NCI-H774 (cell line): ENCODE data around the gene DTX2.
"Not testable (repeated sequence)": the region's sequence is repeated elsewhere in the genome, so short reads cannot be mapped to it uniquely, and the experiment has no call there.

Experiments
- DNase-seq: peaks from one replicate; lab custom pipeline; 2025; lab: John Stamatoyannopoulos, UW

DTX2 gene

DNA sequence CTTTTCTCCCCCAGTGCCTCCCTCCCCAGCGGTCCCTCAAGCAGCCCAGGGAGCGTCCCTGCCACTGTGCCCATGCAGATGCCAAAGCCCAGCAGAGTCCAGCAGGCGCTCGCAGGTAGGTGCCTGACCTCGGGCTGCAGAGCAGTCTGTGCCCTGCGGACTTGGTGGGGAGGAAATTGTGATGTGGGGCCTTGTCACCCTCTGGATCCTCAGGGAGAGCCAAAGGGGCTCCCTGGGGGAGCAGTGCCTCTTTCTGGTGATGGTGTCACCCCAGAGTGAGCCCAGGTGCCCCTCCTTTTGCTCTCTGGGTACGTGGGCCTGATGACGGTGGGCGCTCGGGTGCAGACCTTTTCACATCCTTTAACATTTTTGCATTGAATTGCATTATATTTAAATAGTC lies 30.6 kb downstream of the DTX2 start:
- not testable (repeated sequence) for DNase-seq

DNA sequence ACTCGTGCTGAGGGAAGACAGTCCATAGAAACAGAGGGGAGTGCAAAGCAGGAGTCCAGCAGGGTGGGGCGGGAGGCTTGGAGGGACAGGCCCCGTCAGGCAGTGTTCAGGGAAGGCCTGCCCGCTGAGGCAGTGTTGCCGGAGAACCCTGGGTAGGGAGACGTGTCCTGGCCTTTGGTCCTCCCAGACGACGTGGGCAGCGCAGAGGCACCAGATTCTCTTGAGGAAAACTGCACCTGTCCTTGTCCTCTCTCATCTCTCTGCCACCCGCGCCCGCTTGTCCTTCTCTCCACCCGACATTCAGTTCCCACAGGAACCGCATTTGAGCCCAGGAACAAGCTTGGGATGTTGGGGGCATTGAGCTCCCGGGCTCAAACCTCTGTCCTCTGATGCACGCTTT lies 34.2 kb downstream of the DTX2 start:
- DNase-seq = not testable (repeated sequence)

DNA sequence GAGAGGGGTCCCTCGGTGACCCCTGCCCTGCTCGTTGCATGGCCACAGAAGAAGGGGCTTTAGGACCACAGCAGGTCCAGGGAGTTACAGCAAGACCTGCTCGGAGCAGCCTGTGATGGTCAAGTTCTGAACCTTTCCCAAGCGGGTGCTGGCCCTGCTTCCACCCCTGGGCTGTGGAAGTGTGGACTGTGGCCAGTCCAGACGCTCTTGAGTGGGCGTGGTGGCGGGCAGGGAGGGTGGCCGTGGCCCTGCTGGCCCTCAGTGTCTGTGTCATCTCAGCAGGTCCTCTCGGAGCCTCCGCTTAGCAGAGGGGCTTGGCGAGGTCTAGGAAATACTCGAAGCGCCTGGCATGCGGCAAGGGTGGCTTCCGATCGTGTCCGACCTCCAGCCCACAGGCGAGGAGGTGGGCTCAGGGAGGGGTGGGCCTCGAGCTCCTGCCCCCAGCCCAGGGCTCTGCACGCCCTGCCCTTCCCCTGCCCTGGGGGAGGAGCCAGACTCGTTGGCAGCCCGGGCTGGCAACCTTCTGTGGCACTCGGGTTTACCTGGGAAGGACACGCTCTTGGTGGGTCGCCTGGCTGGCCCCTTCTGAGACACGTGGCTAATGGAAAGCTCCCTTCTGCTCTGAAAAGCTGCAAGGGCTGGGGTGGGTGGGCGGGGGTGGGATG lies 36.5 kb downstream of the DTX2 start:
- not testable (repeated sequence) for DNase-seq

DNA sequence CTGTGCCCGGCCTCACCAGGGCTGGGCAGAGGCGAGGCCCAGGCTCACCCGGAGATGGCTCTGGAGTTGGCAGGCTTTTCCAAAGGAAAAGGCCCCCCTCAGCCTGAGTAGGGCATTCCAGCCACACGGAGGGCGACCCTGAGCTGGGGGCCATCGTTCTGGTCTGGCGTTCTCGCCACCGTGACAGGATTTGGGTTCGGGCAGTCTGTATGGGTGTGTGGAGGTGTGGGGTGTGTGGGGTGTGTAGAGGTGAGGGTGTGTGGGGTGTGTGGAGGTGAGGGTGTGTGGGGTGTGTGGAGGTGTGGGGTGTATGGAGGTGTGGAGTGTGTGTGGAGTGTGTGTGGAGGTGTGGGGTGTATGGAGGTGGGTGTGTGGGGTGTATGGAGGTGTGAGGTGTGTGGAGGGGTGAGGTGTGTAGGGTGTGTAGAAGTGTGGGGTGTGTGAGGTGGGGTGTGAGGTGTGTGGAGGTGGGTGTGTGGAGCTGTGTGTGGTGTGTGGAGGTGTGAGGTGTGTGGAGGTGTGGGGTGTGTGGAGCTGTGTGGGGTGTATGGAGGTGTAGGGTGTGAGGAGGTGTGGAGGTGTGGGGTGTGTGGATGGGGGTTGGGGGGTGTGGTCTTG lies 37.2 kb downstream of the DTX2 start:
- not testable (repeated sequence) for DNase-seq

DNA sequence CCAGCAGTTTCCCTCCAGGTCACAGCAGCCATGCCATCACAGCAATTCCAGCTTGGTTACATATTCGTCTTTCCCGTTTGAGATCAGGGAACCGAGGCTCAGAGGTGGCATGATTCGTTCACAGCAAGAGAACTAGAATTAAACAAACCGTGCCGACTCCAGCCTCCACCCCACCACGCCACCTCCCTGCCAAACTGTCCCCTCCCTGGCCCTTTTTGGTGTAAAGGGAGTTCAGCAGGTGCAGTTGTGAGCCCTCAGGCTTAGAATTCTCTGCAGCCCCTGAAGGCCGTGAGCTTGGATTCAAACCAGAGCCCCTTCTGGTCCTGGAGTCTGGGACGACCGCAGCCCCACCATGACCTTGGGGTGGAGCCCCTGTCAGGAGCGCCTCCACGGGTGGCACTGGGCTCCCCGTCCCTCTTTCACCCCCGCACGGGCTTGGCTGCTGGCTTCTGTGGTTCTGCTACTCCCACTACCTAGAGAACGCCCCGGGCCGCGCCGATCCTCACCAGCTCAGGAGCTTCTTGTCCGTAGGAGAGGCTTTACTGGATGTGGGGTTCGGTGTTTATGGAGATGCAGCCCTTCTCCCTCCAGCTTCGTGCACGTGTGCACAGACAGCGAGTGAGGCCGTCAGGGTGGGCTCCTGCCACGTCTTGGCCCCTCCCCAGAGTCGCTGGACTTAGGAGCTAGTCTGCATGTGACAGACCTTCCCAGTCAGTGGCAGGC lies 37.9 kb downstream of the DTX2 start:
- not testable (repeated sequence) for DNase-seq

DNA sequence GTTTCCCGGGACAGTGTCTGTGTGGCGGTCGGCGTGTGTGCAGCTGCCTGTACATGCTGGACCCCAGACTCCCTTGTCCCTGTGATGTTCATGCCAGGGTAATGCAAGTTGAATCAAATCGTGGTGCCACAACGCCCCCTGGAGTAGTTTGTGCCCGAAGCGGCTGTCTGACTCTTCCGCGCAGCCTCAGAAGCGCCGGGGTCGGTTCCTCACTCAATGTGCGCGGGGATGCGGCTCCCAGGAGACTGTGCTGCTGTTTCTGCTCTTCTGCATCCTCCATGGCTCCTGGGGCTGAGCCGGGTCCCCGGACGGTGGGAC lies 38.4 kb downstream of the DTX2 start:
- DNase-seq = not testable (repeated sequence)

DNA sequence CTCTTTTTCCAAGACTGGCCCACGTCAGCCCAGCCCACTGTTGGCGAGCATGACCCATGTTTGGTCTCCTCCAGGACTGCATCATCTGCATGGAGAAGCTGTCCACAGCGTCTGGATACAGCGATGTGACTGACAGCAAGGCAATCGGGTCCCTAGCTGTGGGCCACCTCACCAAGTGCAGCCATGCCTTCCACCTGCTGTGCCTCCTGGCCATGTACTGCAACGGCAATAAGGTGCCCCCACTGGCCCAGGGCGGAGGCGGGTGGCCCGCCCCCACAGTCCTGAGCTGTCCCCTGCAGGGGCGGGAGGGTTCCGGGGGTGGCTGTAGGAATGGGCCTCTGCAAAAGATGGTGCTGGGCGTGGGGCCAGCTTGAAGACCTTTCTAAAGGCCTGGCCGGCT lies 40.7 kb downstream of the DTX2 start:
- DNase-seq = not testable (repeated sequence)

DNA sequence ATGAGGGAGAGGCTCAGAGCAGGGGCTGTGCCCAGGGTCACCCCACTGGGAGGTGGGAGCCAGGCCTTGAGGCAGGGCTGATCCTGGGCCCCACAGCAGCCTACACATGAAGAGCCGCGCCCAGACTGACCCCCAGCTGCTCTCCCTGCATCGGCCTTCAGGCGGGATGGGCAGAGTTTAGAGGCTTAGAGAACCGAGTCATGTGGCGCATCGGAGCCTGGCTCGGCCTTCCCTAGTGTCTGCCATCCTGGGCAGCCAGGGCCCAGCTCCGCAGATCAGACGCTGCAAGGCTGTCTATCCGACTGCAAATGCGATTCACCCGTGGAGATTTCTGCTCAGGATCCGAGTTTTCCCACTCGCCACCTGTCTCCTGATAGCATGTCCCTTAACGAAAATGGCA lies 41.3 kb downstream of the DTX2 start:
- not testable (repeated sequence) for DNase-seq

DNA sequence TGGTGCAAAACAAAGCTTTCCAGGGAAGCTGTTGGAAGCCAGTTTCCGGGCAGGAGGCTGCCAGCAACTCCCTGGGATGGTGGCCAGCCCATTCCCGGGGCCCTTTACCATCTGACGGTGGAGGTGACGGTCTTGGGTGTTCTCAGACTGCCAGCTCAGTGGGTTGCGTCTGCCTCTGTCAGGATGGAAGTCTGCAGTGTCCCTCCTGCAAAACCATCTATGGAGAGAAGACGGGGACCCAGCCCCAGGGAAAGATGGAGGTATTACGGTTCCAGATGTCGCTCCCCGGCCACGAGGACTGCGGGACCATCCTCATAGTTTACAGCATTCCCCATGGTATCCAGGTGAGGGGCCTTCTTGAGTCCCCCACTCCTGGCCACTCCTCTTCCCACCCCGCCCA lies 41.7 kb downstream of the DTX2 start:
- not testable (repeated sequence) for DNase-seq

DNA sequence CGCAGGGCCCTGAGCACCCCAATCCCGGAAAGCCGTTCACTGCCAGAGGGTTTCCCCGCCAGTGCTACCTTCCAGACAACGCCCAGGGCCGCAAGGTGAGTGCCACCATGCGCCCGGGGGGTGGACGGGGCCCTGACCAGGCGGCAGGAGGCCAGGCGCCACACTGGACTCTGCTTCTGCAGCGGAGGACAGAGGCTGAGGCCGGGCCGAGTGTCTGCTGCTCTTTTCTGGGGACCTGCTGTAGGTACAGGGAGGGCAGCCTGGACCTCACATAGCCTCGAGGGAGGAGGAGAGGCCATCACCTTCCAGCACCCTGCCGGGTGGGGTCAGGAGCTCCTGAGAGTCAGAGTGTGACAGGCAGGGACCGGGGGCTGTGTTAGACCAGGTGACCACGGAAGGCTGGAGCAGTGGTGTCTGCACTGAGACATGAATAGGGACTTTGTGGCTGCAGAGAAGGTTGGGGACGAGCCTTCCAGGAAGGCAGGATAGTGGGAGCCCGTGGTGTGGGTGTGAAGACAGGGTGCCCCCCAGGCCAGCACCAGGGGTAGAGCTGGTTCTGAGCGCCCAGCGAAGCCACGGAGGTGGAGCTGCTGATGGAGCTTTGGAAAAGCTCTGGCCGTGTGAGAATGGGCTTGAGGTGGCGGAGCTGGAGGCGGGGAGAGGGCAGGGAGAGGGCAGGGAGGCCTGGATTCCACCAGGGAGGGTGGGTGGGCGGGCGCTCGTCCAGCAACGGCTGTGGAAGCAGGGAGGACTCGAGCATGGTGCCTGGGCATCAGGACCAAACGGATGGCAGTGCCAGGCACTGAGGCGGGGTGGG lies 43.0 kb downstream of the DTX2 start:
- DNase-seq = not testable (repeated sequence)

DNA sequence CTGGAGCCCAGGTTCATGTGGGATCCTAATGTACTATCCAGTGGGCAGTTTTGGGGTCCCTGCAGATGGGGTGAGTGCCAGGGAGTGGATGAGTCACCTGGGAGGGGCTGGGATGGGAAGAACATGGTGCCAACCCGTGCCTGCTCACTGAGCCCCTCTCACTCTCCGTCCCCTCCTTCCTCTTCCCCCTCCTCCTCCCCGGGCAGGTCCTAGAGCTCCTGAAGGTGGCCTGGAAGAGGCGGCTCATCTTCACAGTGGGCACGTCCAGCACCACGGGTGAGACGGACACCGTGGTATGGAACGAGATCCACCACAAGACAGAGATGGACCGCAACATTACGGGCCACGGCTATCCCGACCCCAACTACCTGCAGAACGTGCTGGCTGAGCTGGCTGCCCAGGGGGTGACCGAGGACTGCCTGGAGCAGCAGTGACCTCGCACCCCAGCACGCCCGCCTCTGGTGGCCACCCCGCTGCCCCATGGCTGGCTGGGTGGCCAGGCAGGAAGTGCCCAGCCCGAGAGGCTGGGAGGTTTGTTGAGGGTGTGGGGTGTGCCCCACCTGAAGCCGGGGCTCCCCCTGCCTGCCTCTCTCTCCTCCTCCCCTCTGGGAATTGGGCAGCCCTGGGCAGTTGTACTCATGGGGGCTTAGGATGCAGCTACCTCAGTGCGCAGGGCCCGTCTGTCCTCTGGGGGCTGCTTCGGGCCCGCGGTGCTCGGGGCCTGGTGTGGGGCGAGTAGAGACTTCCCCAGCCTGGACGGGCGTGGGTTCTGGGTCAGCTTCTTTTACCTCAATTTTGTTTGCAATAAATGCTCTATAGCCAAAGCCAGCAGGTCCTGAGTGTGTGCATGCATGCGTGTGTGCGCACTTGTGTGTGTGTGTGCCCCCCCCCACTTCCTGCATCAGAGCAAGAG lies 43.9 kb downstream of the DTX2 start:
- DNase-seq = no peak

DNA sequence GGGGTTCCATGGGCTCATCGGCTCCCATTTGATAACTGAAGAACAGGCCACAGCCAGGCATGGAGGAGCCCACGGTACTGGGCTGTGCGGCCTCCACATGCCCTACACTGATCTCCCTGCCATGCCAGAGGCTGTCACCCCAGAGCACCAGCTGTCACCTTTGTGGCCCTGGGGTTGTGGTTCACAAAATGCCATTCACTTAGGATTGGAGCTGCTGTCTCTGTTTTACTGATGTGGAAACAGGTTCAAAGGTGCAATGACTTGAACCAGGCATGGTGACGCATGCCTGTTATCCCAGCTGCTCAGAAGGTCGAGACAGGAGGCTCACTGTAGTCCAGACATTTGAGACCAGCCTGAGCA lies 44.6 kb downstream of the DTX2 start:
- no peak for DNase-seq

DNA sequence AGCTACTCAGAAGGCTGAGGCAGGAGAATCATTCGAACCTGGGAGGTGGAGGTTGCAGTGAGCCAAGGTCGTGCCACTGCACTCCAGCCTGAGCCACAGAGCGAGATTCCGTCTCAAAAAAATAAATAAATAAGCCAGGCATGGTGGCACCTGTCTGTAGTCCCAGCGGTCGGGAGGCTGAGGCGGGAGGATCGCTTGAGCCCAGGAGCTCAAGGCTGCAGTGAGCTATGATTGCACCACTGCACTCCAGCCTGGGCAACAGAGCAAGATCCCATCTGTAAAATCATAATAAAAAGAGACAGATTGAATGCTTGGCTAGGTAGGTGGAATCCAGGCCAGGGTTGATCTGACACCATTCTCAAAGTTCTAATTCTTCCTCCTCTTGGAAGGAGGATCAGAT lies 45.1 kb downstream of the DTX2 start:
- not testable (repeated sequence) for DNase-seq

DNA sequence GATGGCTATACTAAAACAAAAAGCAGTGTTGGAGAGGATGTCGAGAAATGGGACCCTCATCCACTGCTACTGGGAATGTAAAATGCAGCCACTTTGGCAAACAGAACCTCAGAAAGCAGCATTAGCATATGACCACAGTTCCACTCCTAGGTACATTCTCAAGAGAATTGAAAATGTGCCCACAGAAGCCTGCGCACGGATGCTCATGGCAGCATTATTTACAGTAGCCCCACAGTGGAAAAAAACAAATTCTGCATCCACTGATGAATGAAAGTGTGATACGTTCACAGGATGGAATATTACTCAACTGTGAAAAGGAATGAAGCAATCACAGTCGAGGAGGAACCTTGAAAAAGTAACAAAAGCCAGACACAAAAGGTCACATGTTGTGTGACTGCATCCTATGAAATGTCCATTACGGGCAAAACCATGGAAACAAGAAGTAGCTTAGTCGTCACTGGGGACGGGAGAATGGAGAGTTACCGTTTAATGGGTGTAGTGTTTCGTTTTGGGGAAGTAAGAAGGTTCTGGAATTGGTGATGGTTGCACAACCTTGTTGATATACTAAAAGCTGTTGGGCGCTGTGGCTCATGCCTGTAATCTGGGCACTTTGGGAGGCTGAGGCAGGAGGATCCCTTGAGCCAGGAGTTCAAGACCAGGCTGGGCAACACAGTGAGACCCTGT lies 46.4 kb downstream of the DTX2 start:
- DNase-seq = no peak

DNA sequence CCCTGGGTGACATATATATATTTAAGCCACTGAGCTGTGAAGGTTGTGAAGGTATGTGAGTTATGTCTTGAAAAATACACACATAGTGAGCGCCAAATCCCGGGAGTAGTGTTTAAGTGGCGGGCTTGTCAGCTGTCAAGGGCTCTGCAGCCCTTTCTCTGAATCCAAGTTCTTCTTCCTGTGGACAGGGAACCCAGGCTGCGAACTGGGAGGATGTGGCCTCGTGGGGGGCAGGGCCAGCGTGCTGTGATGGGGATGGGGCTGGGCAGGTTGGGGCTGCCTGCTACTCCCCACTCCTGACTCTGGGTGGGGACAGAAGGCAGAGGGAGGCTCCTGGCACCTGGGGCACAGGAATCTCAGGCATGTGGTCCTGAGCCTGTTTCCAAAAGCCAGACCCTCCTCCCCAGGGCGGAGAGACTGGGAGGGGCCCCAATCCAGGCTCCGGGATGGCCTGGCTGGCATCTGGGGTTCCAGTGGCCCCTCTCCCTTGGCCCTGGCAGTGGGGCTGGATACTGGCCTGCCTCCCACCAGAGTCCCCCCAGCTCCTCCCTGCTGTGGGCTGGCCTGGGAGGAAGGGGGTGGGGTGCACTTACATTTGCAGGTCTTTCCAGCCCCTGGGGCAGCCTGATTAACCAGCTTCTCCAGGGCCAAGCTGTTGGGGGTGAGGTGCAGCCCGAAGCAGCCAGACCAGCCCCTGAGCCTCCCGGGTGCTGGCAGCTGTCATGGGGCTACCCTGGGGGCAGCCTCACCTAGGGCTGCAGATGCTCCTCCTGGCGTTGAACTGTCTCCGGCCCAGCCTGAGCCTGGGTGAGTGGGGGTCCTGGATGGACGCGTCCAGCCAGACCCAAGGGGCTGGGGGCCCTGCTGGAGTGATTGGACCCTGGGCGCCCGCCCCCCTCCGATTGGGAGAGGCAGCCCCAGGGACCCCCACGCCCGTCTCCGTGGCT lies 48.7 kb downstream of the DTX2 start, which contains the start of gene UPK3B:
TSS of gene UPK3B (plus strand) at position 622 of the 947 bp plus-strand sequence. CDS start at position 723, 101 bp downstream.
- no peak for DNase-seq

DNA sequence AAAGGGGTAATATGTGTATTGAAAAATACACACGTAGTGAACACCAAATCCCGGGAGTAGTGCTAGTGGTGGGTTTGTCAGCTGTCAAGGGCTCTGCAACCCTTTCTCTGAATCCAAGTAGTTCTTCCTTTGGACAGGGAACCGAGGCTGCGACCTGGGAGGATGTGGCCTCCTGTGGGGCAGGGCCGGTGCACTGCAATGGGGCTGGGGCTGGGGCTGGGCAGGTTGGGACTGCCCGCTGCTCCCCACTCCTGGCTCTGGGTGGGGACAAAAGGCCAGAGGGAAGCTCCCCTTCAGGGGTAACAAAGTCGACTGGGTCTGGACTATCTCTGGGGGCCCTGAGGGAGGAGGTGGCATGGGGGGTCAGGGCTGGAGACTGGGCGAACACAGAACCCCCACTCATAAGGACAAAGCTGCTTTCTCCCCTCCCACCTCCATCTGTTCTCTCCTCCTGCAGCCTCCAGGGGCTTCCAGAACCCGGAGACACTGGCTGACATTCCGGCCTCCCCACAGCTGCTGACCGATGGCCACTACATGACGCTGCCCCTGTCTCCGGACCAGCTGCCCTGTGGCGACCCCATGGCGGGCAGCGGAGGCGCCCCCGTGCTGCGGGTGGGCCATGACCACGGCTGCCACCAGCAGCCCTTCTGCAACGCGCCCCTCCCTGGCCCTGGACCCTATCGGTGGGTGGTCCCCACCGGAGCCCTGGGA lies 49.8 kb downstream of the DTX2 start:
- DNase-seq = not testable (repeated sequence)

DNA sequence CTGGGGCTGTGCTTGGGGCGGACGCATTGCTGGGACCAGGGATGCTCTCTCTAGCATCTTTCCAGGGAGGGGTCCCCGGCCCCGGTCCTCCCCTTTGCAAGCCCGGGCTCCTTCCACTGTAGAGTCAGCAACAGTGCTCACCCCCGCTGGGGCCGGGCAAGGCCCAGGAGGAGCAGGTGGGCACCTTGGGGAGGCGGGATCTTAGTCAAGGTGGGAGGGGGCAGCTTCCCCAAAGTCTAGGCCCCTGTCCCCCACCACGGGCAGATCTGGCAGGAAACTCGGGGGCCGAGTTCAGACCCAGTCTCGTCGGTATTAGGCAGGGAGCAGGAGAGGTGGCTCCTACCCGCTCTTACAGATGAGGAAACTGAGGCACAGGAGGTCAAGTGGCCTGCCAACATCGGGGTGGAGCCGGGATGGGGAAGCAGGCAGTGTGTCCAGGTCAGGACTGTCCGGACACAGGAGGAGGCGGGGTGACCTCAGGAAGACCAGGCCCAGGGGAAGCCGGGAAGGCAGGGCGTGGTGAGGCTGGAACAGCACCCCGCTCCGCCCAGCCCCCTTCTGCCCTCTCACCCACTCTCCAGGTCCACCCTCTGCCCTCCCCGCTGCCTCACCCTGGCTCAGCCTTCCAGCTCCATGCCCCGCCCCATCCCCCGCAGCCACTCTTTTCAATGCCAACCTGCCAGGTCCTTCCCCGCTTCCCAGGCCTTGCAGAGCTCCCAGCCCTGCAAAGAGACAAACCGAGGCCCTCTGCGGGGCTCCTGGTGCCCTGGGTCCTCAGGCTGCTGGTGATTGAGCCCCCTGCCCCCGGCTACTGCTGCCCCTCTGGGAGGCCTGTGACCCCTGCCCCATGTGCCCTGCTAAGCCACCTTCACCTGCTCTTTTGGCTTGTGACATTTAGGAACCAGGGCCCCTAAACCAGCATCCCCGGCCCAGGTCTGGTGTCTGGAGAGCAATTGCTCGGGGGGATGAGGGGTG lies 50.7 kb downstream of the DTX2 start:
- not testable (repeated sequence) for DNase-seq
